Amniotic stem cell (primary cell): ENCODE data around the gene PRCC.

Source experiments
- DNase-seq: peaks from one replicate; lab custom pipeline; 2025; lab: John Stamatoyannopoulos, UW

Gene PRCC

GRCh38 chr1:156767101-156767878, at the start of gene PRCC:
TSS of gene PRCC (plus strand) at chr1:156767535. CDS start at chr1:156767772, 237 bp downstream.
- DNase-seq, result peak; percentile 97

- no peak for DNase-seq
These were observed 46.2 kb upstream of the PRCC start for GRCh38 chr1:156721131-156721530.

GRCh38 chr1:156721535-156721934, 45.8 kb upstream of the PRCC start:
- DNase-seq, result no peak

- no peak for DNase-seq
These were observed 41.6 kb upstream of the PRCC start for GRCh38 chr1:156725683-156726280.

GRCh38 chr1:156726549-156727226, 40.6 kb upstream of the PRCC start:
- no peak for DNase-seq

- no peak for DNase-seq
These were observed 39.8 kb upstream of the PRCC start for GRCh38 chr1:156727492-156727891.

- peak; percentile 73 for DNase-seq
These were observed 39.3 kb upstream of the PRCC start, which contains the start of gene METTL25B for GRCh38 chr1:156727926-156728598. TSS of gene METTL25B (plus strand) at chr1:156728469. CDS start at chr1:156729105, 636 bp downstream.

GRCh38 chr1:156728599-156729462, 38.5 kb upstream of the PRCC start, which contains the start of gene ISG20L2:
TSS of gene ISG20L2 (minus strand) at chr1:156728766. CDS start at chr1:156727652, 1,114 bp downstream.
- peak; percentile 93 for DNase-seq

GRCh38 chr1:156733989-156734584, 33.2 kb upstream of the PRCC start:
- no peak for DNase-seq

- no peak for DNase-seq
These were observed 28.9 kb upstream of the PRCC start for GRCh38 chr1:156738407-156738806.

- DNase-seq, result no peak
These were observed 28.4 kb upstream of the PRCC start for GRCh38 chr1:156738916-156739315.

- DNase-seq, result no peak
These were observed 27.0 kb upstream of the PRCC start for GRCh38 chr1:156740237-156740740.

- DNase-seq, result peak; percentile 98
These were observed 26.4 kb upstream of the PRCC start, which contains the start of gene MRPL24 for GRCh38 chr1:156740741-156741480. TSS of gene MRPL24 (minus strand) at chr1:156741088. CDS start at chr1:156738704, 2,384 bp downstream.

- no peak for DNase-seq
These were observed 25.8 kb upstream of the PRCC start for GRCh38 chr1:156741481-156741983.

GRCh38 chr1:156742017-156742416, 25.3 kb upstream of the PRCC start:
- DNase-seq, result no peak

- DNase-seq, result no peak
These were observed 24.5 kb upstream of the PRCC start for GRCh38 chr1:156742801-156743200.

GRCh38 chr1:156743367-156744302, 23.7 kb upstream of the PRCC start:
- no peak for DNase-seq

- DNase-seq, result no peak
These were observed 23.0 kb upstream of the PRCC start for GRCh38 chr1:156744344-156744743.
